ENCODE results near the gene LRRC7. TPM values are rescaled to one million over a fixed set of nuclear protein-coding genes. Genes with fewer than 3 reads are reported as not detected.
A peak's percentile ranks its signal among the peaks of the same experiment; 100 is the strongest.

The LRRC7 gene
- total and polyA plus RNA-seq, 2 experiments from 2014 or later: 0.99 to 1.8 TPM

DNA sequence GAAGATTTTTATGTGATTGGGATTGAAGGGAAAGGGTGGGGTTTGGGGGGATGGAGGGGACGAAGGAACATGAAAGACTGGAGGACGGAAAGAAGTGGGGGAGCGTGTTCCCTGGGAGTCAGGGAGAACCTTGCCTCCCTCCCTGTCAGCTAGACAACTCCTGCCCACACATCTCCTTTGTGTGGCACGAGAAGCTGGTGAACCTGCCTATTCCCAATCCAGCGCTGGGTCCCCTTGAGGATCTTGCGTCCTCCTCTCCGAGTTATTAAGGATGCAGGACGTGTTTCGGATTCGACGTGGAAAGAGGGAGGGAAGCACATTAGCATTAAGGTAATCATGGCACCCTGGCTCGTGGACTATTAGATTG lies 1.4 kb downstream of the LRRC7 start:
- peak overlapping the region; percentile 99 for H3K4me2 ChIP-seq
- peaks cover 59% of the 10 kb centered on the region for H3K27me3 ChIP-seq

DNA sequence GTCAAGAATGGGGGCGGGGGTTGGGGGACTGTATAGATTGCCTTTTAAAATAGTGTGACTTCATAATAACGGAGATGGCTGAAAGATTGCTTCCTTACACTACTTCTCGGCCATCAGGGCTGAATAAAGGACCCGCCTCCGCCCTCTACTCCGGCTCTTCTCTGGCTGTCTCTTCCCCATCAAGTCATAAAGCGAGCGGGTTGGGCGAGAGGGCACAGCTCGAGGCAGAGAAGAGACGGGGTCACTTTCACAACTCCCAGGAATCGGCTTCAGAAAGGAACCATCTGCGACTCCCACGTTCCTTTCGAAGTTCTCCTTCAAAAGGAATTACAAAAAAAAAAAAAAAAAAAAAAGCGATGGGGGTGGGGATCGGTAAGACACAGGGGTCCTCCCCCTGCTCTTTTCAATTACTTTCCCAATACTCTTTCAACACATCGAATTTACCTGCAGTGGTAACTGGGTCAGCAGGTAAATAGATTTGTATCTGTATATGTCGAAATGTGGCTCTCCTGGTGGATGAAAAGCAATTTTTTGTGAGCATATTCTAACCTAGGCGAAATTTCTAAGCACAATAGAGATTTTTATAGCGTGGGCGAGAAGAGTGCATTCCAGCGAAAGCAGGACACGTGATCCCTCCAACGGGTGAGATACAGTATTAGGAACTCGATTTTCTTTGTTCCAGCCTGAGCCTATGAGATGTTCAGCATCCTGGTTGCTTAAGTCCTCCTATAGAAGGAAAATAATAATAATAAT lies 2.0 kb downstream of the LRRC7 start:
- H2AFZ ChIP-seq: no peak overlapping the region
- H3K27ac ChIP-seq: no peak overlapping the region
- H3K9me3 ChIP-seq (ENCODE audit: low read depth): no peaks in the 10 kb centered on the region
- H3K4me1 ChIP-seq (ENCODE audit: insufficient read depth): peaks cover 4% of the 10 kb centered on the region
- H3K4me3 ChIP-seq: no peak overlapping the region
- H3K79me2 ChIP-seq: no peaks in the 10 kb centered on the region
- H3K4me2 ChIP-seq: peak overlapping the region; percentile 99
- TF ChIP-seq EZH2 (IDR thresholded peaks at IDR 0.05; ENCODE audit: borderline replicate concordance) (peak; percentile 44), CTCF (IDR thresholded peaks at IDR 0.05; ENCODE audit: poor library complexity) (no peak), EZH2phosphoT487 (IDR thresholded peaks at IDR 0.05; ENCODE audit: low read depth, severe bottlenecking, unreplicated experiment) (peak; percentile 54)
- H4K20me1 ChIP-seq (ENCODE audit: insufficient read depth, poor library complexity, severe bottlenecking): no peaks in the 10 kb centered on the region
- H3K27me3 ChIP-seq: peaks cover 57% of the 10 kb centered on the region
- no peaks in the 10 kb centered on the region for H3K9me2 ChIP-seq (replicated peaks; ENCODE audit: insufficient read depth)
- 4% methylated on average over 26 of the region's 26 CpGs for WGBS (ENCODE audit: low lambda C conversion rate, missing lambda C conversion rate)
- peak; percentile 14 for DNase-seq (ENCODE audit: low spot score)
- H3K36me3 ChIP-seq (replicated peaks; ENCODE audit: insufficient read depth, low read depth): no peaks in the 10 kb centered on the region

More for the DNA sequence above, 1.4 kb downstream of the LRRC7 start:
- Histone ChIP-seq H3K4me1 (ENCODE audit: insufficient read depth) (peaks cover 4% of the 10 kb centered on the region), H3K4me3 (peak overlapping the region; percentile 38), H2AFZ (no peak overlapping the region), H3K9me3 (ENCODE audit: low read depth) (no peaks in the 10 kb centered on the region), H3K9me2 (replicated peaks; ENCODE audit: insufficient read depth) (no peaks in the 10 kb centered on the region), H4K20me1 (ENCODE audit: insufficient read depth, poor library complexity, severe bottlenecking) (no peaks in the 10 kb centered on the region), H3K27ac (no peak overlapping the region), H3K79me2 (no peaks in the 10 kb centered on the region), H3K36me3 (replicated peaks; ENCODE audit: insufficient read depth, low read depth) (no peaks in the 10 kb centered on the region)
- no peak for DNase-seq (ENCODE audit: low spot score)
- TF ChIP-seq EZH2 (IDR thresholded peaks at IDR 0.05; ENCODE audit: borderline replicate concordance): peak; percentile 49
- peak; percentile 38 for TF ChIP-seq EZH2phosphoT487 (IDR thresholded peaks at IDR 0.05; ENCODE audit: low read depth, severe bottlenecking, unreplicated experiment)
- TF ChIP-seq CTCF (IDR thresholded peaks at IDR 0.05; ENCODE audit: poor library complexity): no peak
- WGBS (ENCODE audit: low lambda C conversion rate, missing lambda C conversion rate): 3% methylated on average over 12 of the region's 12 CpGs

GRCh38 chr1:69570356-69570755 lies 2.6 kb downstream of the LRRC7 start:
- Histone ChIP-seq H3K27ac (no peak overlapping the region), H3K9me2 (replicated peaks; ENCODE audit: insufficient read depth) (no peaks in the 10 kb centered on the region), H3K4me1 (ENCODE audit: insufficient read depth) (peaks cover 4% of the 10 kb centered on the region), H2AFZ (no peak overlapping the region), H3K4me2 (peak overlapping the region; percentile 99), H3K9me3 (ENCODE audit: low read depth) (no peaks in the 10 kb centered on the region), H3K79me2 (no peaks in the 10 kb centered on the region), H3K36me3 (replicated peaks; ENCODE audit: insufficient read depth, low read depth) (no peaks in the 10 kb centered on the region), H3K4me3 (no peak overlapping the region), H4K20me1 (ENCODE audit: insufficient read depth, poor library complexity, severe bottlenecking) (no peaks in the 10 kb centered on the region), H3K27me3 (peaks cover 59% of the 10 kb centered on the region)
- peak; percentile 13 for DNase-seq (ENCODE audit: low spot score)
- WGBS (ENCODE audit: low lambda C conversion rate, missing lambda C conversion rate): 9% methylated on average over 10 of the region's 10 CpGs
- TF ChIP-seq CTCF (IDR thresholded peaks at IDR 0.05; ENCODE audit: poor library complexity) (no peak), EZH2phosphoT487 (IDR thresholded peaks at IDR 0.05; ENCODE audit: low read depth, severe bottlenecking, unreplicated experiment) (no peak), EZH2 (IDR thresholded peaks at IDR 0.05; ENCODE audit: borderline replicate concordance) (no peak)
